PC-3 (cell line): ENCODE measurements around the gene FAM149A. TPM values are rescaled to one million over a fixed set of nuclear protein-coding genes. Genes with fewer than 3 reads are reported as not detected.
A peak's percentile ranks its signal among the peaks of the same experiment; 100 is the strongest.

Experiments
- ATAC-seq: fragments of 200-7000 bp; cut with Tn5 transposase; 2 replicates; pipeline ENCODE4 v1.9.1; 2020; ENCODE audit warnings: mild to moderate bottlenecking, moderate library complexity
- BruUV-seq: library from RNA; stranded (reverse); fragments of 400-500 nt; replicated peaks from 2 replicates; lab custom pipeline; 2021; lab: Mats Ljungman, UMichigan
- CTCF ChIA-PET: fragments of 300-600 bp; sonication (Branson Sonifier 250); formaldehyde crosslinking; loops from one replicate; lab custom pipeline; 2022; ENCODE audit warnings: antibody characterized with exemption; lab: Charles Lee
- POLR2A ChIA-PET: fragments of 300-600 bp; sonication (Branson Sonifier 250); formaldehyde crosslinking; loops from one replicate; lab custom pipeline; 2022; ENCODE audit warnings: antibody characterized with exemption; ENCODE audit not compliant: unreplicated experiment; lab: Charles Lee
- DNase-seq: peaks from one replicate; pipeline ENCODE4 v3.0.0-alpha.2; 2015
- H2AFZ ChIP-seq: fragments of 300-600 bp; sonication (generic); 2 replicates; pipeline ENCODE4 v1.6.0; 2016; ENCODE audit warnings: antibody characterized with exemption, low read length
- H3F3A ChIP-seq: fragments of 300-600 bp; sonication (generic); one replicate; pipeline ENCODE4 v1.6.0; 2017; ENCODE audit warnings: antibody characterized with exemption, low read length, control low read depth, mild to moderate bottlenecking; ENCODE audit not compliant: unreplicated experiment
- H3K27ac ChIP-seq: fragments of 300-600 bp; sonication (generic); 2 replicates; pipeline ENCODE4 v1.5.1; 2016; ENCODE audit warnings: mild to moderate bottlenecking, low read length
- H3K27me3 ChIP-seq: fragments of 300-600 bp; sonication (generic); 2 replicates; pipeline ENCODE4 v1.6.1; 2016; ENCODE audit warnings: low read length, mixed read lengths
- H3K36me3 ChIP-seq: fragments of 300-600 bp; sonication (generic); 2 replicates; pipeline ENCODE4 v1.6.1; 2016; ENCODE audit warnings: low read depth, mixed run types, low read length, mixed read lengths
- H3K4me1 ChIP-seq: fragments of 300-600 bp; sonication (generic); 2 replicates; pipeline ENCODE4 v1.5.1; 2016; ENCODE audit warnings: low read length; ENCODE audit not compliant: insufficient read depth
- H3K4me2 ChIP-seq: fragments of 300-600 bp; sonication (generic); 2 replicates; pipeline ENCODE4 v1.6.0; 2016; ENCODE audit warnings: low read length
- H3K4me3 ChIP-seq: fragments of 300-600 bp; sonication (generic); 2 replicates; pipeline ENCODE4 v1.5.1; 2016; ENCODE audit warnings: mild to moderate bottlenecking, low read length, mixed read lengths
- H3K79me2 ChIP-seq: fragments of 300-600 bp; sonication (generic); 2 replicates; pipeline ENCODE4 v1.6.1; 2017; ENCODE audit warnings: low read length, mixed read lengths
- H3K9ac ChIP-seq: fragments of 300-600 bp; sonication (generic); 2 replicates; pipeline ENCODE4 v1.6.0; 2016; ENCODE audit warnings: mild to moderate bottlenecking, low read length
- H3K9me2 ChIP-seq: fragments of 300-600 bp; sonication (generic); replicated peaks from 2 replicates; pipeline ENCODE4 v1.6.1; 2016; ENCODE audit warnings: mixed run types, low read length, mixed read lengths
- H3K9me3 ChIP-seq: fragments of 300-600 bp; sonication (generic); 2 replicates; pipeline ENCODE4 v1.6.1; 2016; ENCODE audit warnings: low read length, mixed read lengths
- H4K20me1 ChIP-seq: fragments of 300-600 bp; sonication (generic); 2 replicates; pipeline ENCODE4 v1.6.1; 2016; ENCODE audit warnings: low read length, mixed read lengths
- EZH2 ChIP-seq: fragments of 300-600 bp; sonication (generic); IDR thresholded peaks from one replicate; pipeline ENCODE4 v1.6.1; 2017; ENCODE audit warnings: antibody characterized with exemption, mild to moderate bottlenecking, low read length; ENCODE audit not compliant: unreplicated experiment
- EZH2phosphoT487 ChIP-seq: fragments of 300-600 bp; sonication (generic); IDR thresholded peaks from 2 replicates; pipeline ENCODE4 v1.6.1; 2018; ENCODE audit warnings: mild to moderate bottlenecking, antibody characterized with exemption, low read length, borderline replicate concordance
- intact Hi-C: fragments of 100-400 bp; cut with micrococcal nuclease; formaldehyde crosslinking; loops from 2 replicates; pipeline ENCODE4 v1.9.0; 2023
- total RNA-seq: library from RNA; depleted of rRNA; stranded (reverse); fragments of >200 nt; gene quantifications from 2 replicates; pipeline ENCODE4 v1.2.3, GENCODE V29; 2014
- TF ChIP-seq, protein P1 (sequence below): fragments of 300-600 bp; sonication (generic); conservative IDR thresholded peaks from 2 replicates; pipeline ENCODE4 v1.5.1; 2017; ENCODE audit warnings: antibody characterized with exemption, low read depth, mild to moderate bottlenecking, low read length

Gene FAM149A
- total RNA-seq, 1 experiment from 2014 or later, result 0.22 TPM

DNA sequence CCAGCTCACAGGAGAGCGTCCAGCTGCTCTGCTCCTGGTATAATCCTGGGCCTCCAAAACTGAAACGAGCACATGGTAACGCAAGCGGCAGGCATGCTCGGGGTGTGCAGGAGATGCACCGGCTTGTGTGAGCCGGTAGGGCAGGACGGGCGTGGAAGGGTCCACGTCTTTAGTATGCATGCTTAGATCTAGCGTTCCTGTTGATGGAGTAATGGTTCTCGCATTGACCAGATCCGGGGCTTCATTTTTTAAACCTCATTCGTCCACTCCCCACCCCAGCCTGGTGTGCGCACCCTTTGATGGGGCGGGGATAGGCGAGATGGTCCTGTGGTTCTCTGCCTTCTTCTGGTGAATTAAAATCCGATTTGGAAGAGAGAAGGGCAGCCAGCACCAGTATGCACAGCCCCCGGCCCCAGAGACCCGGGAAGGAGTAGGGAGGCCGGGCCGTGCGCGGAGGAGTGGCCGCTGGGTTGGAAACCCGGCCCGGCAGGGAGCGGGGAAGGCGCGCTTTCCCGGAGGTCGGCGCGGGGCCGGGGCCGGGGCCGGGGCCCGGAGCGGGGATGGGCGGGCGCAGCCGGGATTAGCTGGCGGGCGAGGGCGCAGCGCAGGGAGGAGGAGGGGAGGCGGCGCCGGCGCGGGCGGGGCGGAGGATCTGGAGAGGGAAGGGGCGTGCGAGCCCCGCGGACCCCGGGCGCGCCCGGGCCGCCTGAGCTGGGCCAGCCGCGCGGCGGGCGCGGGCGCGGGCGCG lies 39.9 kb downstream of the FAM149A start:
- DNase-seq (peak; percentile 16), ATAC-seq (peak; percentile 72)
- Histone ChIP-seq H3F3A (no peaks in the 10 kb centered on the region), H3K9ac (no peak overlapping the region), H3K9me3 (no peaks in the 10 kb centered on the region), H3K36me3 (no peaks in the 10 kb centered on the region), H3K4me2 (peak overlapping the region; percentile 85), H4K20me1 (no peaks in the 10 kb centered on the region), H3K27ac (no peak overlapping the region), H3K27me3 (peaks cover 25% of the 10 kb centered on the region), H2AFZ (peak overlapping the region; percentile 68), H3K4me1 (no peaks in the 10 kb centered on the region), H3K4me3 (peak overlapping the region; percentile 60), H3K79me2 (no peaks in the 10 kb centered on the region), H3K9me2 (no peaks in the 10 kb centered on the region)
- TF ChIP-seq EZH2, result no peak
- TF ChIP-seq EZH2phosphoT487, result no peak
- TF ChIP-seq, protein P1, sequence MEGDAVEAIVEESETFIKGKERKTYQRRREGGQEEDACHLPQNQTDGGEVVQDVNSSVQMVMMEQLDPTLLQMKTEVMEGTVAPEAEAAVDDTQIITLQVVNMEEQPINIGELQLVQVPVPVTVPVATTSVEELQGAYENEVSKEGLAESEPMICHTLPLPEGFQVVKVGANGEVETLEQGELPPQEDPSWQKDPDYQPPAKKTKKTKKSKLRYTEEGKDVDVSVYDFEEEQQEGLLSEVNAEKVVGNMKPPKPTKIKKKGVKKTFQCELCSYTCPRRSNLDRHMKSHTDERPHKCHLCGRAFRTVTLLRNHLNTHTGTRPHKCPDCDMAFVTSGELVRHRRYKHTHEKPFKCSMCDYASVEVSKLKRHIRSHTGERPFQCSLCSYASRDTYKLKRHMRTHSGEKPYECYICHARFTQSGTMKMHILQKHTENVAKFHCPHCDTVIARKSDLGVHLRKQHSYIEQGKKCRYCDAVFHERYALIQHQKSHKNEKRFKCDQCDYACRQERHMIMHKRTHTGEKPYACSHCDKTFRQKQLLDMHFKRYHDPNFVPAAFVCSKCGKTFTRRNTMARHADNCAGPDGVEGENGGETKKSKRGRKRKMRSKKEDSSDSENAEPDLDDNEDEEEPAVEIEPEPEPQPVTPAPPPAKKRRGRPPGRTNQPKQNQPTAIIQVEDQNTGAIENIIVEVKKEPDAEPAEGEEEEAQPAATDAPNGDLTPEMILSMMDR, result no peak
- no TSS peak for BruUV-seq
- POLR2A ChIA-PET, result no interaction called here
- intact Hi-C loops, result no loop called here
- CTCF ChIA-PET, result no interaction called here

DNA sequence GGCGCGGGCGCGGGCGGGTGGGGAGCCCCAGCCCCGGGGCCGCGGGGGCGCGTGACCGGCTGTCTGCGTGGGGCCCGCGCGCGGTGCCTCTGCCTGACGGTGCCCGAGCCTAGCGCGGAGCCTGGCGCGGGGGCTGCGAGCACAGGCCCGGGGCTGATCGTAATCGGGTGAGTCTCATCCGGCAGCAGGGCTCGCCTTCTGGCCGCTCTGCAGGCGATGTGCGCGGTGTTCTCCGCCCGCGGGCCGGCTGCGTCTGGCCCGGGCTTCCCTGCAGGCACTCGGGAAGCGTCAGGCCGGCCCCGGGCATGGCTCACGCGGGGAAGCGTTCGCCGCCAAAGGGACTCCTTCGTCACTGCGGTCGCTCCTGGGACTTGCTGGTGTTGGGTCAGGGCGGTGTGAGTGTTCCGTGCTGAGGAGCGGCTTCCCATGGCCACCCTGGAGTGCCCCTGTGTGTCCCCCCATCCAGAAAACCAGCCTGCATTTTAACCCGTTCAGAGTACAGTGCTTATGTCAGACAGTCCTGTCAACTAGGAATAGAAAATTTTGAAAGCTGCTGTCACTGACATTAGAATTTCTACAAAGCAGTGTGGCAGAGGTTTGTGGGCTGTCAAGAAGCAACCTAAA lies 40.6 kb downstream of the FAM149A start:
- no peaks in the 10 kb centered on the region for H3F3A ChIP-seq
- DNase-seq (peak; percentile 6), ATAC-seq (peak; percentile 58)
- no peaks in the 10 kb centered on the region for H3K4me1 ChIP-seq
- POLR2A ChIA-PET, result no interaction called here
- no peak overlapping the region for H2AFZ ChIP-seq
- no peaks in the 10 kb centered on the region for H3K36me3 ChIP-seq
- H4K20me1 ChIP-seq, result no peaks in the 10 kb centered on the region
- no TSS peak for BruUV-seq
- H3K4me2 ChIP-seq, result peak overlapping the region; percentile 70
- peaks cover 25% of the 10 kb centered on the region for H3K27me3 ChIP-seq
- H3K9ac ChIP-seq, result no peak overlapping the region
- no peaks in the 10 kb centered on the region for H3K79me2 ChIP-seq
- CTCF ChIA-PET, result no interaction called here
- H3K9me2 ChIP-seq, result no peaks in the 10 kb centered on the region
- H3K27ac ChIP-seq, result no peak overlapping the region
- TF ChIP-seq, protein P1, result no peak
- TF ChIP-seq EZH2phosphoT487, result no peak
- TF ChIP-seq EZH2, result no peak
- H3K9me3 ChIP-seq, result no peaks in the 10 kb centered on the region
- intact Hi-C loops, result no loop called here
- H3K4me3 ChIP-seq, result peak overlapping the region; percentile 55

DNA sequence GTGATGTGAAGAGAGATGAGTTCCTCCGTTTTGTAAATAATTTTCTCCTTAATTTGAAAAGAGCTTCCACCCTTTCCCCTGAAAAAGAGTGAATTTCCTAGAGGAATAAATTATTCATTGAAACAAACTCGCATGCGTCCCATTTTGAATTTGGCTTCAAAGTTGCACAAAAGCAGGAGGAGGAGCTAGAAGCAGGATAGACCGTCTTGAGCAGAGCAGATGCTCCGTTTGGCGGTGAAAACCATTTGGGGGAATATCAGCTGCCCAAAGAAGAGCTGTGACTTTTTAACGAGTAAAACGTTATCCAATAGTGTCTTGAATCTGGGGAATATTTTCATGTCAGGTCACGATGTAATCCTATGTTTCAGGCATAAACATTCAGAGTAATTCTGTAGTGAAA lies 42.0 kb downstream of the FAM149A start:
- no peaks in the 10 kb centered on the region for H3K79me2 ChIP-seq
- H3K9me2 ChIP-seq, result no peaks in the 10 kb centered on the region
- intact Hi-C loops, result no loop called here
- DNase-seq, result no peak
- H2AFZ ChIP-seq, result no peak overlapping the region
- H3F3A ChIP-seq, result no peaks in the 10 kb centered on the region
- no peak overlapping the region for H3K4me2 ChIP-seq
- no TSS peak for BruUV-seq
- H3K27ac ChIP-seq, result no peak overlapping the region
- no peaks in the 10 kb centered on the region for H4K20me1 ChIP-seq
- ChIA-PET POLR2A (no interaction called here), CTCF (no interaction called here)
- ATAC-seq, result no peak
- H3K4me3 ChIP-seq, result no peak overlapping the region
- H3K4me1 ChIP-seq, result no peaks in the 10 kb centered on the region
- TF ChIP-seq EZH2phosphoT487, result no peak
- TF ChIP-seq, protein P1, result no peak
- no peak for TF ChIP-seq EZH2
- H3K36me3 ChIP-seq, result no peaks in the 10 kb centered on the region
- H3K9ac ChIP-seq, result no peak overlapping the region
- peaks cover 25% of the 10 kb centered on the region for H3K27me3 ChIP-seq
- H3K9me3 ChIP-seq, result no peaks in the 10 kb centered on the region
